Endothelial cell of umbilical vein (primary cell): ENCODE results near the gene TRMT10C. TPM values are rescaled to one million over a fixed set of nuclear protein-coding genes. Genes with fewer than 3 reads are reported as not detected.
A peak's percentile ranks its signal among the peaks of the same experiment; 100 is the strongest.

ENCODE experiments used
- BruUV-seq: library from RNA; stranded (reverse); fragments of 400-500 nt; replicated peaks from 2 replicates; lab custom pipeline; 2021; lab: Mats Ljungman, UMichigan
- CTCF ChIA-PET: fragments of 300-600, 350-600 bp; sonication (Branson Sonifier 250); formaldehyde crosslinking; loops from one replicate; lab custom pipeline; 2021; ENCODE audit warnings: antibody characterized with exemption, inconsistent platforms; lab: Charles Lee
- POLR2A ChIA-PET: fragments of 300-600, 350-600 bp; sonication (Branson Sonifier 250); formaldehyde crosslinking; loops from one replicate; lab custom pipeline; 2021; ENCODE audit warnings: antibody characterized with exemption, inconsistent platforms; lab: Charles Lee
- DNase-seq: peaks from one replicate; pipeline ENCODE4 v3.0.0-alpha.2; 2011; ENCODE audit warnings: low read depth, low spot score
- FAIRE-seq: peaks from 2 replicates; lab custom pipeline; 2011; peaks lifted over from hg19 to GRCh38; lab: Jason Lieb, UNC
- H2AFZ ChIP-seq: 2 replicates; pipeline ENCODE4 v1.6.0; 2012; ENCODE audit warnings: low read depth, low read length, control low read depth, inconsistent platforms
- H3K27ac ChIP-seq: 2 replicates; pipeline ENCODE4 v1.5.1; 2011; ENCODE audit warnings: low read depth, mild to moderate bottlenecking, control low read depth, low read length, moderate library complexity; ENCODE audit not compliant: insufficient read depth
- H3K27me3 ChIP-seq, 2 experiments: 2 replicates each; pipeline versions ENCODE4 v1.6.0 to v1.6.1; 2011; ENCODE audit warnings: low read length in 2 of 2, mixed read lengths in 1 of 2; ENCODE audit not compliant: control insufficient read depth in 2 of 2, insufficient read depth in 2 of 2
- H3K36me3 ChIP-seq, 2 experiments: 2 replicates in 1 of 2; 3 replicates in 1 of 2; pipeline ENCODE4 v1.5.1; 2011; ENCODE audit warnings: low read length in 2 of 2, mild to moderate bottlenecking in 1 of 2, moderate library complexity in 1 of 2; ENCODE audit not compliant: control insufficient read depth in 2 of 2, insufficient read depth in 2 of 2; ENCODE audit errors: extremely low read depth in 1 of 2
- H3K4me1 ChIP-seq: 3 replicates; pipeline ENCODE4 v1.5.1; 2011; ENCODE audit warnings: mild to moderate bottlenecking, low read length; ENCODE audit not compliant: control insufficient read depth, insufficient read depth; ENCODE audit errors: extremely low read depth
- H3K4me2 ChIP-seq: 2 replicates; pipeline ENCODE4 v1.6.1; 2011; ENCODE audit warnings: low read length, control low read depth, mixed read lengths; ENCODE audit not compliant: insufficient read depth
- H3K4me3 ChIP-seq, 3 experiments: fragments of 200-600 bp in 1 of 3; sonication (generic), shearing (Covaris generic) in 1 of 3; replicated peaks in 1 of 3; 2 replicates each; pipeline ENCODE4 v1.5.1; 2011 to 2016; ENCODE audit warnings: control low read depth in 3 of 3, low read length in 3 of 3, mild to moderate bottlenecking in 2 of 3, inconsistent platforms in 1 of 3, low read depth in 1 of 3, moderate library complexity in 1 of 3; ENCODE audit not compliant: insufficient read depth in 1 of 3
- H3K79me2 ChIP-seq: 2 replicates; pipeline ENCODE4 v1.6.0; 2012; ENCODE audit warnings: low read length, inconsistent platforms; ENCODE audit not compliant: control insufficient read depth, insufficient read depth
- H3K9ac ChIP-seq: replicated peaks from 2 replicates; pipeline ENCODE3; 2011; ENCODE audit warnings: low read length, control low read depth; ENCODE audit not compliant: insufficient read depth; ENCODE audit errors: extremely low read depth
- H3K9me1 ChIP-seq: replicated peaks from 3 replicates; pipeline ENCODE4 v1.6.0; 2011; ENCODE audit warnings: mild to moderate bottlenecking, low read length; ENCODE audit not compliant: control insufficient read depth, insufficient read depth; ENCODE audit errors: extremely low read depth
- H3K9me3 ChIP-seq: replicated peaks from 2 replicates; pipeline ENCODE4 v1.5.1; 2012; ENCODE audit warnings: low read length, inconsistent platforms; ENCODE audit not compliant: control insufficient read depth, insufficient read depth
- H4K20me1 ChIP-seq: replicated peaks from 2 replicates; pipeline ENCODE3; 2011; ENCODE audit warnings: mild to moderate bottlenecking, low read length; ENCODE audit not compliant: control insufficient read depth, insufficient read depth; ENCODE audit errors: extremely low read depth
- EZH2 ChIP-seq: IDR thresholded peaks from 2 replicates; pipeline ENCODE4 v1.6.1; 2012; ENCODE audit warnings: borderline replicate concordance, low read depth, mild to moderate bottlenecking, moderate library complexity, low read length, inconsistent platforms; ENCODE audit not compliant: severe bottlenecking
- FOS ChIP-seq: IDR thresholded peaks from 2 replicates; pipeline ENCODE4 v1.6.1; 2011; ENCODE audit warnings: mild to moderate bottlenecking, low read length, moderate library complexity, borderline replicate concordance; ENCODE audit not compliant: insufficient read depth
- GATA2 ChIP-seq: IDR thresholded peaks from 2 replicates; pipeline ENCODE4 v1.7.0; 2011; ENCODE audit warnings: low read depth, mild to moderate bottlenecking, moderate library complexity, mixed read lengths, low read length; ENCODE audit not compliant: insufficient read length, insufficient read depth
- JUN ChIP-seq: IDR thresholded peaks from 2 replicates; pipeline ENCODE4 v1.6.1; 2011; ENCODE audit warnings: borderline replicate concordance, low read depth; ENCODE audit not compliant: insufficient read length, insufficient read depth
- MYC ChIP-seq: IDR thresholded peaks from one replicate; pipeline ENCODE4 v1.6.1; 2011; ENCODE audit warnings: mild to moderate bottlenecking, low read depth, low read length
- POLR2A ChIP-seq: IDR thresholded peaks from 2 replicates; pipeline ENCODE4 v1.6.1; 2012; ENCODE audit warnings: low read depth, mild to moderate bottlenecking, control low read depth, low read length
- POLR2AphosphoS5 ChIP-seq: IDR thresholded peaks from 2 replicates; pipeline ENCODE4 v1.6.1; 2012; ENCODE audit warnings: low read depth, mild to moderate bottlenecking, control low read depth, low read length, moderate library complexity; ENCODE audit not compliant: insufficient read depth
- dilution Hi-C: fragments of 300-500 bp; cut with MboI; formaldehyde crosslinking; loops from one replicate; pipeline ENCODE4 v1.15.0; 2019; ENCODE audit warnings: low sequenced_read_pairs; ENCODE audit not compliant: extremely low pct_ligation_motif_present
- intact Hi-C: fragments of 100-400 bp; cut with micrococcal nuclease; formaldehyde crosslinking; loops from one replicate; pipeline ENCODE4 v1.10.0; 2022
- polyA plus RNA-seq, 4 experiments: library from polyadenylated mRNA; depleted of rRNA in 3 of 4; stranded (reverse) in 3 of 4; unstranded in 1 of 4; fragments of >200 nt; gene quantifications; 2 replicates each; pipeline versions ENCODE4 v1.2.1 to v1.2.3, GENCODE V29; 2011 to 2012; ENCODE audit warnings: missing spikeins in 1 of 4
- total RNA-seq: library from RNA; stranded (reverse); gene quantifications from 2 replicates; pipeline ENCODE4 v1.2.3, GENCODE V29; 2021
- TF ChIP-seq, protein P1 (sequence below), 2 donors: IDR thresholded peaks; 1 replicate in 1 of 2; 2 replicates in 1 of 2; pipeline ENCODE4 v1.5.1; 2011; ENCODE audit warnings: low read length in 2 of 2, mild to moderate bottlenecking in 2 of 2, moderate library complexity in 2 of 2, control low read depth in 1 of 2, inconsistent platforms in 1 of 2, low read depth in 1 of 2; ENCODE audit not compliant: insufficient read depth in 1 of 2; ENCODE audit errors: extremely low read depth in 1 of 2
- TF ChIP-seq, protein P2 (sequence below): IDR thresholded peaks from 2 replicates; pipeline ENCODE4 v1.6.1; 2011; ENCODE audit not compliant: insufficient read depth, insufficient read length

TRMT10C gene
- total and polyA plus RNA-seq, 2 donors (not counting 3 experiments of a cell fraction or from before 2014, with no cell fraction given), result 16.6 to 28.0 TPM

- FAIRE-seq (peak; percentile 52), DNase-seq (peak; percentile 39)
- H3K9ac ChIP-seq, result peak overlapping the region; percentile 50
- H3K27me3 ChIP-seq, result no peaks in the 10 kb centered on the region
- H3K9me1 ChIP-seq, result no peaks in the 10 kb centered on the region
- BruUV-seq, result no TSS peak
- H3K9me3 ChIP-seq, result no peaks in the 10 kb centered on the region
- H3K79me2 ChIP-seq, result no peaks in the 10 kb centered on the region
- ChIA-PET CTCF (no interaction called here), POLR2A (no interaction called here)
- dilution Hi-C loops, result no loop called here
- H3K4me2 ChIP-seq, result peak overlapping the region; percentile 47
- H4K20me1 ChIP-seq, result no peaks in the 10 kb centered on the region
- intact Hi-C loops, result loop anchor here (1.0 kb wide), 1 partner anchor 12 kb away; no protein-coding TSS in a partner anchor
- H2AFZ ChIP-seq, result peak overlapping the region; percentile 75
- peaks cover 32% of the 10 kb centered on the region for H3K4me1 ChIP-seq
- H3K36me3 ChIP-seq, result no peaks in the 10 kb centered on the region
- H3K4me3 ChIP-seq, result no peak overlapping the region
- peak overlapping the region; percentile 73 for H3K27ac ChIP-seq
- TF ChIP-seq POLR2A, result peak; percentile 32
- peak; percentile 76 for TF ChIP-seq GATA2
- TF ChIP-seq EZH2, result no peak
- TF ChIP-seq MYC, result no peak
- no peak for TF ChIP-seq POLR2AphosphoS5
- TF ChIP-seq, protein P1, sequence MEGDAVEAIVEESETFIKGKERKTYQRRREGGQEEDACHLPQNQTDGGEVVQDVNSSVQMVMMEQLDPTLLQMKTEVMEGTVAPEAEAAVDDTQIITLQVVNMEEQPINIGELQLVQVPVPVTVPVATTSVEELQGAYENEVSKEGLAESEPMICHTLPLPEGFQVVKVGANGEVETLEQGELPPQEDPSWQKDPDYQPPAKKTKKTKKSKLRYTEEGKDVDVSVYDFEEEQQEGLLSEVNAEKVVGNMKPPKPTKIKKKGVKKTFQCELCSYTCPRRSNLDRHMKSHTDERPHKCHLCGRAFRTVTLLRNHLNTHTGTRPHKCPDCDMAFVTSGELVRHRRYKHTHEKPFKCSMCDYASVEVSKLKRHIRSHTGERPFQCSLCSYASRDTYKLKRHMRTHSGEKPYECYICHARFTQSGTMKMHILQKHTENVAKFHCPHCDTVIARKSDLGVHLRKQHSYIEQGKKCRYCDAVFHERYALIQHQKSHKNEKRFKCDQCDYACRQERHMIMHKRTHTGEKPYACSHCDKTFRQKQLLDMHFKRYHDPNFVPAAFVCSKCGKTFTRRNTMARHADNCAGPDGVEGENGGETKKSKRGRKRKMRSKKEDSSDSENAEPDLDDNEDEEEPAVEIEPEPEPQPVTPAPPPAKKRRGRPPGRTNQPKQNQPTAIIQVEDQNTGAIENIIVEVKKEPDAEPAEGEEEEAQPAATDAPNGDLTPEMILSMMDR (IDR thresholded peaks at IDR 0.05; ENCODE audit: extremely low read depth in 1 of 2, insufficient read depth in 1 of 2, low read depth in 1 of 2, low read length in 2 of 2), result no peak
- TF ChIP-seq FOS, result no peak
- no peak for TF ChIP-seq JUN
- TF ChIP-seq, protein P2, sequence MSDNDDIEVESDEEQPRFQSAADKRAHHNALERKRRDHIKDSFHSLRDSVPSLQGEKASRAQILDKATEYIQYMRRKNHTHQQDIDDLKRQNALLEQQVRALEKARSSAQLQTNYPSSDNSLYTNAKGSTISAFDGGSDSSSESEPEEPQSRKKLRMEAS, result no peak
Measured at GRCh38 chr3:101532783-101533602, 28.7 kb upstream of the TRMT10C start.
